PC-3 (cell line): ENCODE data around the gene RBM20. TPM values are rescaled to one million over a fixed set of nuclear protein-coding genes. Genes with fewer than 3 reads are reported as not detected.

Experiments
- ATAC-seq: fragments of 200-7000 bp; cut with Tn5 transposase; 2 replicates; pipeline ENCODE4 v1.9.1; 2020; ENCODE audit warnings: mild to moderate bottlenecking, moderate library complexity
- BruUV-seq: library from RNA; stranded (reverse); fragments of 400-500 nt; replicated peaks from 2 replicates; lab custom pipeline; 2021; lab: Mats Ljungman, UMichigan
- CTCF ChIA-PET: fragments of 300-600 bp; sonication (Branson Sonifier 250); formaldehyde crosslinking; loops from one replicate; lab custom pipeline; 2022; ENCODE audit warnings: antibody characterized with exemption; lab: Charles Lee
- POLR2A ChIA-PET: fragments of 300-600 bp; sonication (Branson Sonifier 250); formaldehyde crosslinking; loops from one replicate; lab custom pipeline; 2022; ENCODE audit warnings: antibody characterized with exemption; ENCODE audit not compliant: unreplicated experiment; lab: Charles Lee
- DNase-seq: peaks from one replicate; pipeline ENCODE4 v3.0.0-alpha.2; 2015
- H2AFZ ChIP-seq: fragments of 300-600 bp; sonication (generic); 2 replicates; pipeline ENCODE4 v1.6.0; 2016; ENCODE audit warnings: antibody characterized with exemption, low read length
- H3F3A ChIP-seq: fragments of 300-600 bp; sonication (generic); one replicate; pipeline ENCODE4 v1.6.0; 2017; ENCODE audit warnings: antibody characterized with exemption, low read length, control low read depth, mild to moderate bottlenecking; ENCODE audit not compliant: unreplicated experiment
- H3K27ac ChIP-seq: fragments of 300-600 bp; sonication (generic); 2 replicates; pipeline ENCODE4 v1.5.1; 2016; ENCODE audit warnings: mild to moderate bottlenecking, low read length
- H3K27me3 ChIP-seq: fragments of 300-600 bp; sonication (generic); 2 replicates; pipeline ENCODE4 v1.6.1; 2016; ENCODE audit warnings: low read length, mixed read lengths
- H3K36me3 ChIP-seq: fragments of 300-600 bp; sonication (generic); 2 replicates; pipeline ENCODE4 v1.6.1; 2016; ENCODE audit warnings: low read depth, mixed run types, low read length, mixed read lengths
- H3K4me1 ChIP-seq: fragments of 300-600 bp; sonication (generic); 2 replicates; pipeline ENCODE4 v1.5.1; 2016; ENCODE audit warnings: low read length; ENCODE audit not compliant: insufficient read depth
- H3K4me2 ChIP-seq: fragments of 300-600 bp; sonication (generic); 2 replicates; pipeline ENCODE4 v1.6.0; 2016; ENCODE audit warnings: low read length
- H3K4me3 ChIP-seq: fragments of 300-600 bp; sonication (generic); 2 replicates; pipeline ENCODE4 v1.5.1; 2016; ENCODE audit warnings: mild to moderate bottlenecking, low read length, mixed read lengths
- H3K79me2 ChIP-seq: fragments of 300-600 bp; sonication (generic); 2 replicates; pipeline ENCODE4 v1.6.1; 2017; ENCODE audit warnings: low read length, mixed read lengths
- H3K9ac ChIP-seq: fragments of 300-600 bp; sonication (generic); 2 replicates; pipeline ENCODE4 v1.6.0; 2016; ENCODE audit warnings: mild to moderate bottlenecking, low read length
- H3K9me2 ChIP-seq: fragments of 300-600 bp; sonication (generic); replicated peaks from 2 replicates; pipeline ENCODE4 v1.6.1; 2016; ENCODE audit warnings: mixed run types, low read length, mixed read lengths
- H3K9me3 ChIP-seq: fragments of 300-600 bp; sonication (generic); 2 replicates; pipeline ENCODE4 v1.6.1; 2016; ENCODE audit warnings: low read length, mixed read lengths
- H4K20me1 ChIP-seq: fragments of 300-600 bp; sonication (generic); 2 replicates; pipeline ENCODE4 v1.6.1; 2016; ENCODE audit warnings: low read length, mixed read lengths
- EZH2 ChIP-seq: fragments of 300-600 bp; sonication (generic); IDR thresholded peaks from one replicate; pipeline ENCODE4 v1.6.1; 2017; ENCODE audit warnings: antibody characterized with exemption, mild to moderate bottlenecking, low read length; ENCODE audit not compliant: unreplicated experiment
- EZH2phosphoT487 ChIP-seq: fragments of 300-600 bp; sonication (generic); IDR thresholded peaks from 2 replicates; pipeline ENCODE4 v1.6.1; 2018; ENCODE audit warnings: mild to moderate bottlenecking, antibody characterized with exemption, low read length, borderline replicate concordance
- intact Hi-C: fragments of 100-400 bp; cut with micrococcal nuclease; formaldehyde crosslinking; loops from 2 replicates; pipeline ENCODE4 v1.9.0; 2023
- total RNA-seq: library from RNA; depleted of rRNA; stranded (reverse); fragments of >200 nt; gene quantifications from 2 replicates; pipeline ENCODE4 v1.2.3, GENCODE V29; 2014
- TF ChIP-seq, protein P1 (sequence below): fragments of 300-600 bp; sonication (generic); conservative IDR thresholded peaks from 2 replicates; pipeline ENCODE4 v1.5.1; 2017; ENCODE audit warnings: antibody characterized with exemption, low read depth, mild to moderate bottlenecking, low read length

The RBM20 gene
- total RNA-seq, 1 experiment from 2014 or later = 0.40 TPM

DNA sequence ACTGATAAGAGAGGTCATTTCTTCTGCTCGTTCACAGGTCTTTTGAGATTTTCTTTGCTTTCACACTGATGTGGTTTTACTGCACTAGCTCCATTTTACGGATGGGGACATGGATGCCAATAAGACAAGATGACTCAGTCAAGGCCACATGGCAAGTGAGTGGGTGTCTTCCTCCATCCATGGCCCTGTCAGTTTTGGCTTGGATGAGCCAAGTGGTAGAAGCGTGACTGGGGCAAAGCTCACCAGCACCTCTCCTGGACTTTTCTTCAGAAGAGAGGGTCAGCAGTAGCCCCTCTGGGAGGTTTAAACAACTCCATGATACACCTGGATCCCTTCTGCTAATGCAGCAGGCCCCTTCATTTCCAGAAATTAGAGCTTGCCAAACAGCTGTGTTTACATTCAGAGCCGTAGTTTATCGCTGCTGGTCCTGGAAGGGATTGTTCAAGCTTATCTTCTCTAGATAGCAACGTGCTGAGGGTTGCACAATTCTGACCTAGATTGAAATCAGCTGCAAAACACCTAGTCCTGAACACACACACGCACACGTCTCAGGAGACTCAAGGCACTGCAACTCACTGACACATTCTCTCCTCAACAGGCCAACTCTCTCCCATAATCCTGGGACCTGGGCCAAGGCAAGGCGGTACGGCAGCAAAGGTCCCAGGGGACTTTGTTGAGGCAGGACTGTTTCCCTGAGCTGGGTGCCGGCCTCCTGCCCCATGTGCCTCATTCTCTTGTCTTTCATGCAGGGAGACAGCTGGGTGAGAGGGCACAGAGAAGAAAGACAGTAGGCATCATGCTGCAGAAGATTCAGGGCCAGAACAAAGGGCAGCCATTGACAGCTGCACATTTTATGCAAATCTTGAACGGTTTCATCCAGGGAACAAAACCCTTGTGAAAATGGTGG lies 213.4 kb downstream of the RBM20 start:
- Histone ChIP-seq H2AFZ (no peak overlapping the region), H3K4me2 (no peak overlapping the region)
- ATAC-seq = no peak

DNA sequence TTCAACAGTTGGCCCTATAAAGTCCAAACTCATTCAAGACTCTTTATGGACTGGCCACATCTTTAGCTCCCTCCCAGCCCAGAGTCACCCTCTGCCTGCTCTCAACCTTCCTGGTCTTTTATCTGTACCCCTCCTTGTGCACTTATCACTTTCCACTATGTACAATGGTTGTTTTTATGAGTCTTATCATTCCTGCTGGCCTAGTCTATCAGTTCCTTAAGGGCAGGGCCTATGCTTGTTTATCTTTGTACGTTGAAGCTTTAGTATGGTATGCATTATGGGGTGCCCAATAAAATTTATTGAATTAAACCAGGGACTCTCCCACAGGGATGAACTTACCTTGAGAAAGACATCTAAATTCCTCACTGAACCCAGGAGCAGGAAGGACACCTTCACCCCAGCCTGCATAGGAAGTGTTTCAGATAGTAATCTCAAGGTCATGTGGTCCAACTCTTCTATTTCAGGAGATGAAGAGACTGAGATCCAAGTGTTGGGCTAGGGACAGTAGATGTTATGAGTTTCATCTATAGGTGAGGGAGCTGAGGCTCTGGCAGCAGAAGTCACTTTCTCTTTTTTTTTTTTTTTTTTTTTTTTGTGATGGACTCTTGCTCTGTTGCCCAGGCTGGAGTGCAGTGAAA lies 214.3 kb downstream of the RBM20 start:
- CTCF ChIA-PET = no interaction called here

More for the DNA sequence above, 213.4 kb downstream of the RBM20 start:
- intact Hi-C loops = no loop called here
- Histone ChIP-seq H3K4me1 (peaks cover 8% of the 10 kb centered on the region), H3K9me3 (no peaks in the 10 kb centered on the region), H3K27ac (no peak overlapping the region), H3K9ac (no peak overlapping the region), H3K79me2 (no peaks in the 10 kb centered on the region), H3K36me3 (no peaks in the 10 kb centered on the region), H3K9me2 (no peaks in the 10 kb centered on the region), H3F3A (no peaks in the 10 kb centered on the region), H4K20me1 (no peaks in the 10 kb centered on the region), H3K27me3 (no peaks in the 10 kb centered on the region), H3K4me3 (no peak overlapping the region)
- POLR2A ChIA-PET = no interaction called here
- CTCF ChIA-PET = no interaction called here
- TF ChIP-seq, protein P1, sequence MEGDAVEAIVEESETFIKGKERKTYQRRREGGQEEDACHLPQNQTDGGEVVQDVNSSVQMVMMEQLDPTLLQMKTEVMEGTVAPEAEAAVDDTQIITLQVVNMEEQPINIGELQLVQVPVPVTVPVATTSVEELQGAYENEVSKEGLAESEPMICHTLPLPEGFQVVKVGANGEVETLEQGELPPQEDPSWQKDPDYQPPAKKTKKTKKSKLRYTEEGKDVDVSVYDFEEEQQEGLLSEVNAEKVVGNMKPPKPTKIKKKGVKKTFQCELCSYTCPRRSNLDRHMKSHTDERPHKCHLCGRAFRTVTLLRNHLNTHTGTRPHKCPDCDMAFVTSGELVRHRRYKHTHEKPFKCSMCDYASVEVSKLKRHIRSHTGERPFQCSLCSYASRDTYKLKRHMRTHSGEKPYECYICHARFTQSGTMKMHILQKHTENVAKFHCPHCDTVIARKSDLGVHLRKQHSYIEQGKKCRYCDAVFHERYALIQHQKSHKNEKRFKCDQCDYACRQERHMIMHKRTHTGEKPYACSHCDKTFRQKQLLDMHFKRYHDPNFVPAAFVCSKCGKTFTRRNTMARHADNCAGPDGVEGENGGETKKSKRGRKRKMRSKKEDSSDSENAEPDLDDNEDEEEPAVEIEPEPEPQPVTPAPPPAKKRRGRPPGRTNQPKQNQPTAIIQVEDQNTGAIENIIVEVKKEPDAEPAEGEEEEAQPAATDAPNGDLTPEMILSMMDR = no peak
- TF ChIP-seq EZH2phosphoT487 = no peak
- no TSS peak for BruUV-seq
- no peak for DNase-seq

More for the DNA sequence above, 214.3 kb downstream of the RBM20 start:
- H3F3A ChIP-seq = no peaks in the 10 kb centered on the region
- H3K4me2 ChIP-seq = no peak overlapping the region
- TF ChIP-seq, protein P1 = no peak
- no peak for TF ChIP-seq EZH2
- no peak for TF ChIP-seq EZH2phosphoT487
- POLR2A ChIA-PET = no interaction called here
- no peak overlapping the region for H3K27ac ChIP-seq
- no peaks in the 10 kb centered on the region for H3K9me2 ChIP-seq
- no peaks in the 10 kb centered on the region for H3K27me3 ChIP-seq
- H3K36me3 ChIP-seq = no peaks in the 10 kb centered on the region
- H3K79me2 ChIP-seq = no peaks in the 10 kb centered on the region
- intact Hi-C loops = no loop called here
- ATAC-seq (no peak), DNase-seq (no peak)
- BruUV-seq = no TSS peak
- no peak overlapping the region for H3K9ac ChIP-seq
- H2AFZ ChIP-seq = no peak overlapping the region
- no peaks in the 10 kb centered on the region for H4K20me1 ChIP-seq
- no peaks in the 10 kb centered on the region for H3K9me3 ChIP-seq
- no peaks in the 10 kb centered on the region for H3K4me1 ChIP-seq
- no peak overlapping the region for H3K4me3 ChIP-seq
